Heart right ventricle (tissue), 16 donors: Measurements from ENCODE around the gene PHKB. TPM values are rescaled to one million over a fixed set of nuclear protein-coding genes. Genes with fewer than 3 reads are reported as not detected.
A peak's percentile ranks its signal among the peaks of the same experiment; 100 is the strongest.

Experiments
- ATAC-seq, 8 donors: fragments of 200-7000 bp; cut with Tn5 transposase; one replicate each; pipeline ENCODE4 v1.9.1; 2020; ENCODE audit warnings: mild to moderate bottlenecking in 8 of 8, moderate library complexity in 8 of 8, moderate number of reproducible peaks in 1 of 8
- DNase-seq, 2 donors: peaks; one replicate each; pipeline ENCODE4 v3.0.0-alpha.2; 2020
- H3K27ac ChIP-seq, 10 donors: fragments of 200-600 bp; sonication (generic) in 2 of 10; one replicate each; pipeline versions ENCODE4 v1.5.0 to v1.8.0; 2020 to 2022; ENCODE audit warnings: mild to moderate bottlenecking in 3 of 10
- H3K27me3 ChIP-seq, 7 donors: fragments of 200-600 bp; one replicate each; pipeline ENCODE4 v1.8.0; 2021 to 2022; ENCODE audit warnings: mild to moderate bottlenecking in 2 of 7
- H3K36me3 ChIP-seq, 9 donors: fragments of 200-600 bp; sonication (generic) in 1 of 9; one replicate each; pipeline versions ENCODE4 v1.5.0 to v1.8.0; 2020 to 2022; ENCODE audit warnings: mild to moderate bottlenecking in 2 of 9
- H3K4me1 ChIP-seq, 9 donors: fragments of 200-600 bp; sonication (generic) in 1 of 9; one replicate each; pipeline versions ENCODE4 v1.5.0 to v1.8.0; 2020 to 2022; ENCODE audit warnings: mild to moderate bottlenecking in 4 of 9
- H3K4me3 ChIP-seq, 10 donors: fragments of 200-600 bp; sonication (generic) in 2 of 10; one replicate each; pipeline versions ENCODE4 v1.5.0 to v1.8.0; 2020 to 2022; ENCODE audit warnings: mild to moderate bottlenecking in 7 of 10, moderate library complexity in 2 of 10
- H3K9me3 ChIP-seq, 11 donors: fragments of 200-600 bp in 10 of 11; sonication (generic) in 2 of 11; one replicate each; pipeline versions ENCODE4 v1.5.0 to v1.8.0; 2013 to 2022; ENCODE audit warnings: mild to moderate bottlenecking in 2 of 11, control low read depth in 1 of 11, moderate library complexity in 1 of 11
- CTCF ChIP-seq, 9 donors: fragments of 200-600 bp; sonication (generic) in 2 of 9; IDR thresholded peaks; one replicate each; pipeline versions ENCODE4 v1.5.0 to v1.8.0; 2021 to 2022; ENCODE audit warnings: antibody characterized with exemption in 9 of 9, mild to moderate bottlenecking in 5 of 9, moderate library complexity in 1 of 9
- WGBS, 2 donors: extraction: QIAGEN DNeasy Blood & Tissue Kit; methylation state at CpG; one replicate each; pipeline ENCODE4 v1.1.7; 2013; ENCODE audit warnings: inconsistent platforms in 1 of 2; 5-methylcytosine and 5-hydroxymethylcytosine counted together
- intact Hi-C, 10 donors: fragments of 100-400 bp; cut with DNase I; formaldehyde crosslinking; loops; one replicate each; pipeline versions ENCODE4 v1.11.1 to v1.14.2; 2022
- polyA plus RNA-seq, 2 donors: library from polyadenylated mRNA; stranded (reverse); fragments of 200-250 nt; gene quantifications; one replicate each; pipeline ENCODE4 v1.2.3, GENCODE V29; 2013
- total RNA-seq, 10 donors: library from RNA; stranded (reverse); fragmentation: NEBNext Ultra II Directional in 3 of 10; extraction: Animal tissue kit (Norgen Biotek cat#: 25700) in 3 of 10; gene quantifications; one replicate each; pipeline versions ENCODE4 v1.2.1 to v1.2.4, GENCODE V29; 2021 to 2023
- donor health status: Arrhythmogenic right ventricular cardiomyopathy.
- donor health status: ischemic (EF 13 %, LVEDD 7.1; RV severe dilation, severe dysfunction).
- donor health status: healthy with polysubstance abuse.
- donor health status: DM: no; HTN: yes; CAD: no.
- donor health status: DM: no; HTN: no; CAD: no.
- donor health status: ischemic (EF 25% LVEDD 6.9; RV normal size, moderate dysfunction).
- donor health status: ischemic (EF 25% LVEDD 5.7; RV mildly dilated, moderate dysfunction).
- donor health status: healthy.
- donor health status: DM: yes; HTN: yes; CAD: no.
- donor health status: Ischemic cardiomyopathy.
- donor health status: ischemic (EF 35%, LVEDD 5.7; RV mildly dilated, moderate dysfunction).
- donor health status: nonischemic (EF 11% LVEDD 7.7; RV severe dilation, severe dysfunction).
- donor health status: DM: yes; HTN: yes; CAD: no.
- donor health status: PGD.
- donor health status: ischemic (EF 29% LVEDD 5.4; RV normal size, mild dysfunction).
- donor health status: nonischemic (EF 23%, LVEDD 6.1; RV moderate dilation, normal function).

Gene PHKB
- total and polyA plus RNA-seq, 12 donors: 16.9 to 76.6 (median 63.6) TPM

- intact Hi-C loops: no loop called here
- Histone ChIP-seq H3K4me3 (no peak overlapping the region), H3K9me3 (peaks cover 0 to 7% (median 0%) of the 10 kb centered on the region in 11 donors), H3K27me3 (no peaks in the 10 kb centered on the region), H3K27ac (no peak overlapping the region), H3K36me3 (peaks cover 0 to 69% (median 8%) of the 10 kb centered on the region in 9 donors), H3K4me1 (peaks cover 0 to 11% (median 0%) of the 10 kb centered on the region in 9 donors)
- WGBS, 2 donors: 83 to 84% methylated on average over 2 of the region's 2 CpGs
- no peak for ATAC-seq
- no peak for TF ChIP-seq CTCF (IDR thresholded peaks at IDR 0.05)
- no peak for DNase-seq
Observed at GRCh38 chr16:47611042-47611441, 149.9 kb downstream of the PHKB start.

GRCh38 chr16:47611848-47612493 lies 150.8 kb downstream of the PHKB start:
- intact Hi-C loops: no loop called here
- ATAC-seq: peak in 2 of 8 donors; percentile 48 to 73

GRCh38 chr16:47612711-47613110 lies 151.6 kb downstream of the PHKB start:
- no peak overlapping the region for H3K27ac ChIP-seq
- H3K9me3 ChIP-seq: peaks cover 0 to 3% (median 0%) of the 10 kb centered on the region in 11 donors
- DNase-seq (no peak), ATAC-seq (no peak)
- 80 to 92% methylated on average over 2 of the region's 2 CpGs for WGBS, 2 donors
- peaks cover 0 to 14% (median under 1%) of the 10 kb centered on the region in 9 donors for H3K4me1 ChIP-seq
- intact Hi-C loops: no loop called here
- no peaks in the 10 kb centered on the region for H3K27me3 ChIP-seq
- peaks cover 0 to 53% (median under 1%) of the 10 kb centered on the region in 9 donors for H3K36me3 ChIP-seq
- no peak for TF ChIP-seq CTCF (IDR thresholded peaks at IDR 0.05)
- H3K4me3 ChIP-seq: no peak overlapping the region

More at GRCh38 chr16:47611848-47612493, 150.8 kb downstream of the PHKB start:
- TF ChIP-seq CTCF (IDR thresholded peaks at IDR 0.05): no peak
- 72 to 83% methylated on average over 4 of the region's 4 CpGs for WGBS, 2 donors
- Histone ChIP-seq H3K36me3 (peaks cover 0 to 61% (median 6%) of the 10 kb centered on the region in 9 donors), H3K27me3 (no peaks in the 10 kb centered on the region), H3K27ac (no peak overlapping the region), H3K4me3 (no peak overlapping the region), H3K9me3 (peaks cover 0 to 7% (median 0%) of the 10 kb centered on the region in 11 donors), H3K4me1 (peaks cover 0 to 11% (median 0%) of the 10 kb centered on the region in 9 donors)
- no peak for DNase-seq

- DNase-seq (no peak), ATAC-seq (peak in 1 of 8 donors; percentile 19)
- Histone ChIP-seq H3K36me3 (peaks cover 0 to 48% (median 0%) of the 10 kb centered on the region in 9 donors), H3K27ac (no peak overlapping the region), H3K4me3 (no peak overlapping the region), H3K27me3 (no peaks in the 10 kb centered on the region), H3K9me3 (peaks cover 0 to 3% (median 0%) of the 10 kb centered on the region in 11 donors), H3K4me1 (peaks cover 0 to 19% (median 3%) of the 10 kb centered on the region in 9 donors)
- 73 to 90% methylated on average over 1 of the region's 1 CpG for WGBS, 2 donors
- intact Hi-C loops: no loop called here
- no peak for TF ChIP-seq CTCF (IDR thresholded peaks at IDR 0.05)
Observed at GRCh38 chr16:47613251-47613650, 152.1 kb downstream of the PHKB start.
